ENCODE data around the gene NSMF.

Gene NSMF

GRCh38 chr9:137456061-137456863 is 2.9 kb downstream of the NSMF start:
- H3K36me3 ChIP-seq (ENCODE audit: insufficient read depth) = no peaks in the 10 kb centered on the region

DNA sequence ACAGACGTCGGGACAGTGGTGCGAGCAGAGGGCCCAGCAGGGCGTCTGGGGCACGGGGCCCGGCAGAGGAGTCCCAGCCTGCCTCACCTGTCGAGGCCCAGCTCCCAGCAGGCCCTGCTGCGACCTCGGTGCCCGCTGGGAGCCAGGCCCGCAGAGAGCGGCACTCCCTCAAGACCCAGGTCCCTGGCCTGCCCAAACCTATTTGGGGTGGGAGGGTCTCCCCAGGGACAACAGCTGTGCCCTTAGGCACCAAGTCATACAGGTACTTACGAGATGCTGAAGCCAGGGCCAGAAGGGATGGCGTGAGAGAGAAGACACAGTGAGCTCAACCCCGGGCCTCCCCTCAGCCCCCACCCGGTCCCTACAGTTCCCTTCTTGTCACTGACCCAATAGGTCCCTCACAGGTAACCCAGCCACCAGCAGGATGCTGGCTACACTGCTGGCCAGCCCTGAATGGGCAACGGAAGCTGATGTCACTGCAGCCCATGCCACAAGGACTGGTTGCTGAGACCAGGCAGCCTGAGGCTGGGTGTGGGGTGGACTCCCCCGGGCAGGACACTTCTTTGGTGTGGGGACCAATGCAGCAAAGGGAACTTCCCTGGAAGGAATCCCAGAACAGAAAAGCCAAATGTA is 3.7 kb downstream of the NSMF start:
- Histone ChIP-seq H3K36me3 (ENCODE audit: insufficient read depth) (no peaks in the 10 kb centered on the region), H3K4me2 (no peak overlapping the region), H3K27ac (no peak overlapping the region), H4K20me1 (ENCODE audit: insufficient read depth) (no peaks in the 10 kb centered on the region), H3K4me3 (IDR thresholded peaks at IDR 0.05; ENCODE audit: insufficient read depth, low read depth, low read length) (no peak overlapping the region), H2AFZ (ENCODE audit: low read depth) (no peak overlapping the region), H3K27me3 (ENCODE audit: insufficient read depth, low read depth) (no peaks in the 10 kb centered on the region), H3K4me1 (ENCODE audit: low read depth, poor library complexity, severe bottlenecking) (peaks cover 7% of the 10 kb centered on the region), H3K9ac (no peak overlapping the region), H3K79me2 (ENCODE audit: insufficient read depth, low read depth) (no peaks in the 10 kb centered on the region)
- no peak for TF ChIP-seq CTCF (conservative IDR thresholded peaks at IDR 0.05; ENCODE audit: low read depth, low read length)

More at GRCh38 chr9:137456061-137456863, 2.9 kb downstream of the NSMF start:
- Histone ChIP-seq H3K9ac (no peak overlapping the region), H3K27me3 (ENCODE audit: insufficient read depth, low read depth) (no peaks in the 10 kb centered on the region), H3K79me2 (ENCODE audit: insufficient read depth, low read depth) (no peaks in the 10 kb centered on the region), H3K27ac (no peak overlapping the region), H4K20me1 (ENCODE audit: insufficient read depth) (no peaks in the 10 kb centered on the region), H3K4me3 (IDR thresholded peaks at IDR 0.05; ENCODE audit: insufficient read depth, low read depth, low read length) (no peak overlapping the region), H3K4me2 (no peak overlapping the region), H3K4me1 (ENCODE audit: low read depth, poor library complexity, severe bottlenecking) (peaks cover 7% of the 10 kb centered on the region), H2AFZ (ENCODE audit: low read depth) (no peak overlapping the region)
- TF ChIP-seq CTCF (conservative IDR thresholded peaks at IDR 0.05; ENCODE audit: low read depth, low read length) = no peak

- H3K4me2 ChIP-seq = no peak overlapping the region
- no peaks in the 10 kb centered on the region for H3K27me3 ChIP-seq (ENCODE audit: insufficient read depth, low read depth)
- TF ChIP-seq CTCF (conservative IDR thresholded peaks at IDR 0.05; ENCODE audit: low read depth, low read length) = no peak
- H3K27ac ChIP-seq = no peak overlapping the region
- no peak overlapping the region for H3K4me3 ChIP-seq (IDR thresholded peaks at IDR 0.05; ENCODE audit: insufficient read depth, low read depth, low read length)
- no peak overlapping the region for H2AFZ ChIP-seq (ENCODE audit: low read depth)
- H3K36me3 ChIP-seq (ENCODE audit: insufficient read depth) = no peaks in the 10 kb centered on the region
- H3K9ac ChIP-seq = no peak overlapping the region
- H3K4me1 ChIP-seq (ENCODE audit: low read depth, poor library complexity, severe bottlenecking) = peaks cover 5% of the 10 kb centered on the region
- no peaks in the 10 kb centered on the region for H3K79me2 ChIP-seq (ENCODE audit: insufficient read depth, low read depth)
- H4K20me1 ChIP-seq (ENCODE audit: insufficient read depth) = no peaks in the 10 kb centered on the region
Measured at GRCh38 chr9:137454597-137455358, 4.4 kb downstream of the NSMF start.

GRCh38 chr9:137454145-137454596 is 5.0 kb downstream of the NSMF start:
- no peak overlapping the region for H3K4me2 ChIP-seq
- TF ChIP-seq CTCF (conservative IDR thresholded peaks at IDR 0.05; ENCODE audit: low read depth, low read length) = no peak
- no peaks in the 10 kb centered on the region for H3K79me2 ChIP-seq (ENCODE audit: insufficient read depth, low read depth)
- no peaks in the 10 kb centered on the region for H3K36me3 ChIP-seq (ENCODE audit: insufficient read depth)
- H2AFZ ChIP-seq (ENCODE audit: low read depth) = no peak overlapping the region
- no peaks in the 10 kb centered on the region for H4K20me1 ChIP-seq (ENCODE audit: insufficient read depth)
- H3K4me3 ChIP-seq (IDR thresholded peaks at IDR 0.05; ENCODE audit: insufficient read depth, low read depth, low read length) = no peak overlapping the region
- H3K27ac ChIP-seq = no peak overlapping the region
- H3K9ac ChIP-seq = no peak overlapping the region
- no peaks in the 10 kb centered on the region for H3K27me3 ChIP-seq (ENCODE audit: insufficient read depth, low read depth)
- no peaks in the 10 kb centered on the region for H3K4me1 ChIP-seq (ENCODE audit: low read depth, poor library complexity, severe bottlenecking)

All from KMS-11 (cell line).